K562 (cell line): ENCODE data around the gene GNAI2. TPM values are rescaled to one million over a fixed set of nuclear protein-coding genes. Genes with fewer than 3 reads are reported as not detected.

ENCODE experiments used
- ATAC-seq: fragments of 200-7000 bp; cut with Tn5 transposase; 3 replicates; pipeline ENCODE4 v1.9.1; 2020; ENCODE audit warnings: moderate library complexity
- BruUV-seq: library from RNA; stranded (reverse); fragments of 400-500 nt; replicated peaks from 2 replicates; lab custom pipeline; 2021; lab: Mats Ljungman, UMichigan
- CTCF ChIA-PET: fragments of 300-600 bp; formaldehyde crosslinking; extraction: SDS; loops from one replicate; lab custom pipeline; 2021; ENCODE audit warnings: low intra/inter-chr PET ratio; lab: Yijun Ruan, JAX
- POLR2A ChIA-PET: fragments of 300-600, 350-650 bp; sonication (Branson Sonifier 250); formaldehyde crosslinking; extraction: SDS; loops from one replicate; lab custom pipeline; 2021; ENCODE audit warnings: antibody characterized with exemption, inconsistent platforms; lab: Yijun Ruan, JAX
- DNase-seq, 4 experiments: peaks; one replicate each; pipeline versions ENCODE4 v3.0.0 to v3.0.0-alpha.2; 2011 to 2018; ENCODE audit warnings: low spot score in 3 of 4, mixed read lengths in 3 of 4; ENCODE audit errors: extremely low read depth in 1 of 4
- FAIRE-seq: peaks from 2 replicates; lab custom pipeline; 2011; peaks lifted over from hg19 to GRCh38; lab: Jason Lieb, UNC
- H2AFZ ChIP-seq: 2 replicates; pipeline ENCODE4 v1.6.0; 2011; ENCODE audit warnings: low read depth, low read length, control low read depth, inconsistent platforms
- H3K27ac ChIP-seq: fragments of 200-600 bp; 3 replicates; pipeline ENCODE4 v1.8.0; 2011; ENCODE audit warnings: low read depth, mild to moderate bottlenecking, control low read depth, inconsistent platforms, low read length, moderate library complexity, mixed read lengths; ENCODE audit errors: extremely low read depth
- H3K27me3 ChIP-seq, 2 experiments: fragments of 300-600 bp in 1 of 2; 2 replicates in 1 of 2; 3 replicates in 1 of 2; pipeline versions ENCODE4 v1.6.0 to v1.8.0; 2011; ENCODE audit warnings: inconsistent platforms in 2 of 2, low read length in 2 of 2, mild to moderate bottlenecking in 1 of 2, mixed read lengths in 1 of 2, moderate library complexity in 1 of 2; ENCODE audit not compliant: control insufficient read depth in 2 of 2, insufficient read depth in 2 of 2
- H3K36me3 ChIP-seq: fragments of 300-600 bp; 3 replicates; pipeline ENCODE4 v1.8.0; 2011; ENCODE audit warnings: mild to moderate bottlenecking, low read length, inconsistent platforms; ENCODE audit not compliant: control insufficient read depth, insufficient read depth
- H3K4me1 ChIP-seq, 2 experiments: fragments of 200-600 bp in 1 of 2; replicated peaks in 1 of 2; 2 replicates in 1 of 2; 3 replicates in 1 of 2; pipeline versions ENCODE4 v1.5.1 to v1.8.0; 2011; ENCODE audit warnings: inconsistent platforms in 2 of 2, low read length in 2 of 2, mild to moderate bottlenecking in 1 of 2, mixed read lengths in 1 of 2, moderate library complexity in 1 of 2; ENCODE audit not compliant: control insufficient read depth in 2 of 2, insufficient read depth in 2 of 2
- H3K4me2 ChIP-seq: 2 replicates; pipeline ENCODE4 v1.6.1; 2011; ENCODE audit warnings: low read length, control low read depth, inconsistent platforms, mixed read lengths; ENCODE audit not compliant: insufficient read depth
- H3K4me3 ChIP-seq: fragments of 200-600 bp; sonication (generic), shearing (Covaris generic); 2 replicates; pipeline ENCODE4 v1.5.1; 2016; ENCODE audit warnings: control low read depth, inconsistent platforms
- H3K79me2 ChIP-seq: fragments of 200-600 bp; 3 replicates; pipeline ENCODE4 v1.8.0; 2011; ENCODE audit warnings: low read length, inconsistent platforms; ENCODE audit not compliant: control insufficient read depth, insufficient read depth
- H3K9ac ChIP-seq, 2 experiments: 2 replicates each; pipeline versions ENCODE4 v1.6.0 to v1.6.1; 2011; ENCODE audit warnings: low read depth in 2 of 2, low read length in 2 of 2, control low read depth in 1 of 2, inconsistent platforms in 1 of 2, mild to moderate bottlenecking in 1 of 2, mixed read lengths in 1 of 2; ENCODE audit not compliant: insufficient read depth in 1 of 2
- H3K9me1 ChIP-seq: one replicate; pipeline ENCODE4 v1.6.0; 2011; ENCODE audit warnings: inconsistent platforms, mild to moderate bottlenecking, low read length, moderate library complexity; ENCODE audit not compliant: control insufficient read depth, insufficient read depth
- H3K9me3 ChIP-seq: replicated peaks from 2 replicates; pipeline ENCODE4 v1.5.1; 2011; ENCODE audit warnings: low read depth, low read length, inconsistent platforms; ENCODE audit not compliant: control insufficient read depth, insufficient read depth
- H4K20me1 ChIP-seq: replicated peaks from 2 replicates; pipeline ENCODE4 v1.6.1; 2011; ENCODE audit warnings: low read length, inconsistent platforms, mixed read lengths; ENCODE audit not compliant: control insufficient read depth, insufficient read depth
- LCOR ChIP-seq: sonication (generic); formaldehyde crosslinking; IDR thresholded peaks from 2 replicates; pipeline ENCODE4 v1.8.0; 2022; ENCODE audit warnings: mild to moderate bottlenecking, missing genetic modification reagents
- NFIX ChIP-seq: fragments of 250-450 bp; sonication (Bioruptor Pico); IDR thresholded peaks from 2 replicates; pipeline ENCODE4 v1.4.0; 2020; ENCODE audit warnings: low read depth, mild to moderate bottlenecking, moderate library complexity
- POLR3A ChIP-seq: IDR thresholded peaks from 2 replicates; pipeline ENCODE4 v1.6.1; 2011; ENCODE audit warnings: borderline replicate concordance, mild to moderate bottlenecking, moderate library complexity; ENCODE audit not compliant: insufficient read length, insufficient read depth; ENCODE audit errors: extremely low read depth
- ZKSCAN8 ChIP-seq: fragments of 200-800 bp; sonication (Bioruptor generic); IDR thresholded peaks from 2 replicates; pipeline ENCODE4 v1.6.1; 2016; ENCODE audit warnings: missing genetic modification characterization, missing compliant biosample characterization
- ZNF133 ChIP-seq: fragments of 250-450 bp; sonication (Bioruptor Pico); IDR thresholded peaks from 2 replicates; pipeline ENCODE4 v1.4.0; 2020; ENCODE audit warnings: mild to moderate bottlenecking
- ZNF184 ChIP-seq: sonication (generic); formaldehyde crosslinking; IDR thresholded peaks from 2 replicates; pipeline ENCODE4 v1.5.0; 2020; ENCODE audit warnings: missing genetic modification reagents
- WGBS: fragments of 100-300 bp; shearing (Covaris generic); methylation state at CpG from one replicate; pipeline ENCODE4 v1.1.6; 2016; ENCODE audit warnings: low coverage, mixed read lengths; ENCODE audit not compliant: insufficient coverage; ENCODE audit errors: missing lambda C conversion rate; 5-methylcytosine and 5-hydroxymethylcytosine counted together
- in situ Hi-C: fragments of 300-500 bp; cut with MboI; formaldehyde crosslinking; loops from 4 replicates; pipeline ENCODE4 v1.15.0; 2018; ENCODE audit warnings: inconsistent platforms, mixed read lengths
- intact Hi-C: fragments of 100-400 bp; cut with micrococcal nuclease; formaldehyde crosslinking; loops from 2 replicates; pipeline ENCODE4 v1.14.2; 2022
- polyA plus RNA-seq, 8 experiments: library from polyadenylated mRNA; depleted of rRNA in 4 of 8; stranded (reverse) in 5 of 8; unstranded in 3 of 8; fragments of >200 nt; fragmentation: Nextera tagmentation in 2 of 8; fragmentation: Illumina TruSeq in 1 of 8; extraction: Ambion mirVana in 2 of 8; extraction: Trizol in 1 of 8; gene quantifications; 2 replicates each; pipeline versions ENCODE4 v1.2.1 to v1.2.3, GENCODE V29; 2011 to 2014; ENCODE audit warnings: inconsistent platforms in 1 of 8, missing spikeins in 1 of 8
- total RNA-seq, 7 experiments: library from RNA; depleted of rRNA in 6 of 7; stranded (reverse); fragments of >200 nt in 6 of 7; fragmentation: Illumina TruSeq in 2 of 7; extraction: Trizol in 2 of 7; gene quantifications; 2 replicates each; pipeline versions ENCODE4 v1.2.1 to v1.2.3, GENCODE V29; 2011 to 2021; ENCODE audit warnings: low replicate concordance in 1 of 7
- TF ChIP-seq, protein P1 (sequence below): fragments of 250-450 bp; sonication (Bioruptor Pico); IDR thresholded peaks from 2 replicates; pipeline ENCODE4 v1.5.0; 2021; ENCODE audit warnings: mild to moderate bottlenecking, moderate library complexity
- TF ChIP-seq, protein P2 (sequence below), 2 experiments: fragments of 150-350 bp in 1 of 2; IDR thresholded peaks; 2 replicates each; pipeline ENCODE4 v1.6.1; 2012 to 2016; ENCODE audit warnings: low read depth in 2 of 2, low read length in 2 of 2, mild to moderate bottlenecking in 1 of 2, moderate library complexity in 1 of 2
- TF ChIP-seq, protein P3 (sequence below): sonication (generic); formaldehyde crosslinking; IDR thresholded peaks from 2 replicates; pipeline ENCODE4 v1.8.0; 2022; ENCODE audit warnings: mild to moderate bottlenecking, missing genetic modification reagents
- TF ChIP-seq, protein P4 (sequence below), 3 experiments: fragments of 200-800 bp in 1 of 3; sonication (Bioruptor generic) in 1 of 3; sonication (generic) in 1 of 3; formaldehyde crosslinking in 1 of 3; IDR thresholded peaks; 2 replicates each; pipeline versions ENCODE4 v1.6.1 to v1.8.0; 2016 to 2022; ENCODE audit warnings: mild to moderate bottlenecking in 2 of 3, missing compliant biosample characterization in 2 of 3, missing genetic modification characterization in 2 of 3, missing genetic modification reagents in 1 of 3

The GNAI2 gene
- total and polyA plus RNA-seq, 9 of the 15 experiments (the other 6 are each of a cell fraction or from before 2014, with no cell fraction given), result 1.1 to 72.2 (median 42.7) TPM

DNA sequence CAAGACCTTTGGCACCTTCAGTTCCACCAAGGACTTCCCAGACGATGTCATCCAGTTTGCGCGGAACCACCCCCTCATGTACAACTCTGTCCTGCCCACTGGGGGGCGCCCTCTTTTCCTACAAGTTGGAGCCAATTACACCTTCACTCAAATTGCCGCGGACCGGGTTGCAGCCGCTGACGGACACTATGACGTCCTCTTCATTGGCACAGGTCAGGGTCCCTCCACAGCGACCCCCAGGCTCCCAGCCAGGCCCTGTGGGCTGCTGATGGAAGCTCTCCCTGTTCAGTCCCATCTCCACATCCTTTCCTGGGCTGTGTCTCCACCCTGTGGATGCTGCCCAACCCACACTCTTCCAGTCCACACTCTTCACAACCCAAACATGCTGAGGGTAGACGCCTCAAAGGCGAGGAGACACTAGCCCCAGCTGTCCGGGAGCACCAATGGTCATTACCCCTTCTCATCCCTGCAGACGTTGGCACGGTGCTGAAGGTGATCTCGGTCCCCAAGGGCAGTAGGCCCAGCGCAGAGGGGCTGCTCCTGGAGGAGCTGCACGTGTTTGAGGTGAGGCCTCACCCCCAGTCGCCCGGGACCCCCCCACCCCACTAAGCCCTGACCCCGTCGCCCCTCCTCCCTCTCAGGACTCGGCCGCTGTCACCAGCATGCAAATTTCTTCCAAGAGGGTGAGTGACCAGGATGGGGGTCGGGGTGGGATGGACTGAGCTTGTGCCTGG lies 38.5 kb downstream of the GNAI2 start:
- intact Hi-C loops, result loop anchor here (1.0 to 5.0 kb wide), 2 partner anchors 50 to 152 kb away; no protein-coding TSS in a partner anchor
- Histone ChIP-seq H3K4me3 (no peak overlapping the region), H3K4me2 (peak overlapping the region; percentile 43)
- TF ChIP-seq, protein P1, sequence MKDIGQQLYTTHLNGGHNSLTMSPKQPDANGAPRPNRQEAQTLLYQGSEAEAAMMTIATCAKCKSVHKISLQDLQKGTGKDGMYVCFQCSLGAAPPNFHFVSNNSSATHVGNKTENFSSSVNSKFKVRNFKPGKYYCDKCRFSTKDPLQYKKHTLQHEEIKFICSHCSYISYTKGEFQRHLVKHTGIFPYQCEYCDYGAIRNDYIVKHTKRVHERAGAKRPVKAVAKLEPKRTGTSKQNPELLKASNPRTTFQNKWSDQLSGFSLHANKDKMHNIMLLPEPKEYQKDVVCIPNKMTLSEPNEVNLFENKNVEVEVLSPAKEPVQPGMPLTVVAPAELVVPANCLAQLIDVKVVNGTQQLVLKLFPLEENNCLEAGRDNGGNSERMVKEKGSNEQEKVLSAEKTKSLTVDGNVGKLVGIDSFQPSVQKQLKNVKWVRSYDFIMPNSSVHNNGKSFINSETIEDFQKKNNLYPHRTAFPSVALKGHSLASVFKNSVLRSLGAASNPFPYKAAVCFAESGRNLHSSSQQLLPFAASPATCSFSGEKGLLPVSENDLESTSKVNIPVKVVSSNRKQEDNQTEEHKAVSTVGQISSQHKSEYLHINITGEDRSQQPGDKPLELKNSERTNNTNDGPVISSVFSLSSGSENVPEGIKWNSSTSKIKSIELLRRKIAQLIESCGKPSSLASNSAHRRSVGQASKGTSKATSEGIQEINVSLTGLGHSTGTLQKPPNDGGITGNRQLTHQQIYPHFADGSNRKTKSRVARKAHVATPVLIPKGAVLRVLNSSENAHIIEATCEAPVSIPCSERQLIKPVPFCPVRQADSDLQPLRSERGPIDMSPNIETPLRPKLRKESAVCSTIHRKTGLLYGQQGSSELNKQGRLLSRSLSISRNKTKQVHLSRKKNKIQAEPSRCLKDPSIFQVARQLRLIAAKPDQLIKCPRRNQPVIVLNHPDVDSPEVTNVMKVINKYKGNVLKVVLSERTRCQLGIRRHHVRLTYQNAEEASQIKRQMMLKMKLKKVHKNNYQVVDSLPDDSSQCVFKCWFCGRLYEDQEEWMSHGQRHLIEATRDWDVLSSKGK, result no peak
- TF ChIP-seq, protein P2, sequence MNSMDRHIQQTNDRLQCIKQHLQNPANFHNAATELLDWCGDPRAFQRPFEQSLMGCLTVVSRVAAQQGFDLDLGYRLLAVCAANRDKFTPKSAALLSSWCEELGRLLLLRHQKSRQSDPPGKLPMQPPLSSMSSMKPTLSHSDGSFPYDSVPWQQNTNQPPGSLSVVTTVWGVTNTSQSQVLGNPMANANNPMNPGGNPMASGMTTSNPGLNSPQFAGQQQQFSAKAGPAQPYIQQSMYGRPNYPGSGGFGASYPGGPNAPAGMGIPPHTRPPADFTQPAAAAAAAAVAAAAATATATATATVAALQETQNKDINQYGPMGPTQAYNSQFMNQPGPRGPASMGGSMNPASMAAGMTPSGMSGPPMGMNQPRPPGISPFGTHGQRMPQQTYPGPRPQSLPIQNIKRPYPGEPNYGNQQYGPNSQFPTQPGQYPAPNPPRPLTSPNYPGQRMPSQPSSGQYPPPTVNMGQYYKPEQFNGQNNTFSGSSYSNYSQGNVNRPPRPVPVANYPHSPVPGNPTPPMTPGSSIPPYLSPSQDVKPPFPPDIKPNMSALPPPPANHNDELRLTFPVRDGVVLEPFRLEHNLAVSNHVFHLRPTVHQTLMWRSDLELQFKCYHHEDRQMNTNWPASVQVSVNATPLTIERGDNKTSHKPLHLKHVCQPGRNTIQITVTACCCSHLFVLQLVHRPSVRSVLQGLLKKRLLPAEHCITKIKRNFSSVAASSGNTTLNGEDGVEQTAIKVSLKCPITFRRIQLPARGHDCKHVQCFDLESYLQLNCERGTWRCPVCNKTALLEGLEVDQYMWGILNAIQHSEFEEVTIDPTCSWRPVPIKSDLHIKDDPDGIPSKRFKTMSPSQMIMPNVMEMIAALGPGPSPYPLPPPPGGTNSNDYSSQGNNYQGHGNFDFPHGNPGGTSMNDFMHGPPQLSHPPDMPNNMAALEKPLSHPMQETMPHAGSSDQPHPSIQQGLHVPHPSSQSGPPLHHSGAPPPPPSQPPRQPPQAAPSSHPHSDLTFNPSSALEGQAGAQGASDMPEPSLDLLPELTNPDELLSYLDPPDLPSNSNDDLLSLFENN (IDR thresholded peaks at IDR 0.05; ENCODE audit: low read depth in 2 of 2, low read length in 2 of 2), result no peak
- TF ChIP-seq ZNF184 (CRISPR knock-in tag) (no peak), ZKSCAN8 (CRISPR knock-in tag) (no peak), POLR3A (no peak), NFIX (no peak), ZNF133 (no peak), LCOR (CRISPR knock-in tag) (no peak)
- TF ChIP-seq, protein P3, sequence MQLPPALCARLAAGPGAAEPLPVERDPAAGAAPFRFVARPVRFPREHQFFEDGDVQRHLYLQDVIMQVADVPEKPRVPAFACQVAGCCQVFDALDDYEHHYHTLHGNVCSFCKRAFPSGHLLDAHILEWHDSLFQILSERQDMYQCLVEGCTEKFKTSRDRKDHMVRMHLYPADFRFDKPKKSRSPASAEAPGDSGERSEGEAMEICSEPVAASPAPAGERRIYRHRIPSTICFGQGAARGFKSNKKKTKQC (CRISPR knock-in tag), result no peak; the same call in 1 of the 2 replicates
- TF ChIP-seq, protein P4, sequence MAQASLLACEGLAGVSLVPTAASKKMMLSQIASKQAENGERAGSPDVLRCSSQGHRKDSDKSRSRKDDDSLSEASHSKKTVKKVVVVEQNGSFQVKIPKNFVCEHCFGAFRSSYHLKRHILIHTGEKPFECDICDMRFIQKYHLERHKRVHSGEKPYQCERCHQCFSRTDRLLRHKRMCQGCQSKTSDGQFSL (CRISPR knock-in tag; IDR thresholded peaks at IDR 0.05), result peak; percentile 56; the same call in 1 of the 2 replicates
- TF ChIP-seq, protein P4 (tag; IDR thresholded peaks at IDR 0.05), result no peak

More for the DNA sequence above, 38.5 kb downstream of the GNAI2 start:
- no peaks in the 10 kb centered on the region for H3K36me3 ChIP-seq
- peak overlapping the region; percentile 42; the same call in 1 of the 2 replicates for H2AFZ ChIP-seq
- DNase-seq, result peak; percentile 65 to 84 (median 67)
- ChIA-PET POLR2A (interaction anchor here (1.0 kb wide), 1 partner anchor 39 kb away, joined by 3 read pairs; no protein-coding TSS in a partner anchor), CTCF (interaction anchor here (0.6 to 4.1 kb wide), 5 partner anchors 15 to 80 kb away, joined by 3 to 37 read pairs (median 6); no protein-coding TSS in a partner anchor)
- 0 out of 4 replicates have a peak overlapping the region, but pooled peaks of 1 of the 2 experiments have one; percentile 23 for H3K9ac ChIP-seq
- BruUV-seq, result no TSS peak
- no peak overlapping the region for H3K27ac ChIP-seq
- H4K20me1 ChIP-seq, result no peaks in the 10 kb centered on the region; the same call in 1 of the 2 replicates
- peak; percentile 69 for FAIRE-seq
- in situ Hi-C loops, result loop anchor here (5.0 kb wide), 2 partner anchors 47 to 82 kb away; partner anchors contain the start of gene GNAT1
- H3K79me2 ChIP-seq, result no peaks in the 10 kb centered on the region
- H3K9me3 ChIP-seq, result no peaks in the 10 kb centered on the region
- peaks cover 4 to 53% of the 10 kb centered on the region in 2 experiments; a peak in 3 of 5 replicates for H3K4me1 ChIP-seq
- no peaks in the 10 kb centered on the region for H3K9me1 ChIP-seq
- ATAC-seq, result peak; percentile 81
- H3K27me3 ChIP-seq, result no peaks in the 10 kb centered on the region
- 11% methylated on average over 14 of the region's 26 CpGs for WGBS
